Measurements from ENCODE around the gene CAB39. TPM values are rescaled to one million over a fixed set of nuclear protein-coding genes. Genes with fewer than 3 reads are reported as not detected.
A peak's percentile ranks its signal among the peaks of the same experiment; 100 is the strongest.

Gene CAB39
- polyA plus RNA-seq, 1 of the 3 experiments (the other 2 are of a cell fraction), result 15.7 TPM

GRCh38 chr2:230762317-230762896, 49.8 kb downstream of the CAB39 start:
- H3K36me3 ChIP-seq (replicated peaks in 1 of 2; ENCODE audit: control insufficient read depth in 1 of 2, insufficient read depth in 2 of 2, low read length in 1 of 2), result peaks cover 12 to 46% of the 10 kb centered on the region in 2 experiments
- H3K9me2 ChIP-seq, result no peaks in the 10 kb centered on the region
- H3K27me3 ChIP-seq (ENCODE audit: insufficient read depth), result no peaks in the 10 kb centered on the region
- no peaks in the 10 kb centered on the region for H3F3A ChIP-seq (replicated peaks; ENCODE audit: insufficient read depth)
- no peak overlapping the region for H3K4me2 ChIP-seq
- 88% methylated on average over 4 of the region's 4 CpGs for WGBS (ENCODE audit: low lambda C conversion rate)
- ChIA-PET POLR2A (no interaction called here), CTCF (interaction anchor here (0.6 to 3.3 kb wide), 4 partner anchors 10 to 36 kb away, joined by 3 to 14 read pairs (median 4); no protein-coding TSS in a partner anchor)
- peaks cover 20% of the 10 kb centered on the region for H4K20me1 ChIP-seq (ENCODE audit: insufficient read depth)
- no peak overlapping the region for H3K27ac ChIP-seq (ENCODE audit: low read depth in 2 of 2, low read length in 1 of 2)
- no peak overlapping the region for H2AFZ ChIP-seq (ENCODE audit: low read depth)
- no peaks in the 10 kb centered on the region for H3K9me3 ChIP-seq
- H3K4me3 ChIP-seq (ENCODE audit: low read depth in 2 of 2, low read length in 1 of 2), result no peak overlapping the region
- peak; percentile 52 for TF ChIP-seq CTCF (IDR thresholded peaks at IDR 0.05)
- TF ChIP-seq RAD21 (IDR thresholded peaks at IDR 0.05; ENCODE audit: low read length), result peak; percentile 36
- TF ChIP-seq TEAD4 (IDR thresholded peaks at IDR 0.05; ENCODE audit: borderline replicate concordance, insufficient read depth), result no peak
- no peak overlapping the region for H3K9ac ChIP-seq
- H3K79me2 ChIP-seq (ENCODE audit: insufficient read depth), result peaks cover 38% of the 10 kb centered on the region; the same call in 1 of the 2 replicates
- no peaks in the 10 kb centered on the region; a peak in 1 of 4 replicates for H3K4me1 ChIP-seq (ENCODE audit: control insufficient read depth in 1 of 2, insufficient read depth in 2 of 2, low read depth in 1 of 2, low read length in 1 of 2)
- peak; percentile 50 for DNase-seq

GRCh38 chr2:230764346-230764745, 51.7 kb downstream of the CAB39 start:
- POLR2A ChIA-PET, result no interaction called here

More at GRCh38 chr2:230764346-230764745, 51.7 kb downstream of the CAB39 start:
- no peaks in the 10 kb centered on the region for H3K9me2 ChIP-seq
- no peaks in the 10 kb centered on the region for H3K9me3 ChIP-seq
- H2AFZ ChIP-seq (ENCODE audit: low read depth), result no peak overlapping the region
- TF ChIP-seq CTCF (IDR thresholded peaks at IDR 0.05), result no peak
- TF ChIP-seq ZBTB33 (IDR thresholded peaks at IDR 0.05; ENCODE audit: borderline replicate concordance, low read depth), result no peak
- no peak for TF ChIP-seq MEF2A (IDR thresholded peaks at IDR 0.05; ENCODE audit: borderline replicate concordance, low read depth)
- no peak for TF ChIP-seq CHD2 (IDR thresholded peaks at IDR 0.05; ENCODE audit: low read length, partially characterized antibody)
- no peak for TF ChIP-seq EZH2phosphoT487 (IDR thresholded peaks at IDR 0.05; ENCODE audit: borderline replicate concordance, low read depth)
- TF ChIP-seq GATA2 (CRISPR knock-in tag; IDR thresholded peaks at IDR 0.05), result no peak
- TF ChIP-seq RAD21 (IDR thresholded peaks at IDR 0.05; ENCODE audit: low read length), result no peak
- no peak for TF ChIP-seq POLR2AphosphoS5 (IDR thresholded peaks at IDR 0.05; ENCODE audit: low read depth, low read length)
- no peak for TF ChIP-seq PBX3 (IDR thresholded peaks at IDR 0.05)
- CTCF ChIA-PET, result interaction anchor here (3.3 kb wide), 1 partner anchor 34 kb away, joined by 14 read pairs; no protein-coding TSS in a partner anchor
- H3K27ac ChIP-seq (ENCODE audit: low read depth in 2 of 2, low read length in 1 of 2), result no peak overlapping the region
- no peaks in the 10 kb centered on the region for H3K27me3 ChIP-seq (ENCODE audit: insufficient read depth)
- H3K79me2 ChIP-seq (ENCODE audit: insufficient read depth), result peaks cover 23% of the 10 kb centered on the region; the same call in 1 of the 2 replicates
- H4K20me1 ChIP-seq (ENCODE audit: insufficient read depth), result peaks cover 4% of the 10 kb centered on the region
- peaks cover 3% of the 10 kb centered on the region for H3F3A ChIP-seq (replicated peaks; ENCODE audit: insufficient read depth)
- WGBS (ENCODE audit: low lambda C conversion rate), result 93% methylated on average over 1 of the region's 1 CpG
- H3K4me1 ChIP-seq (ENCODE audit: control insufficient read depth in 1 of 2, insufficient read depth in 2 of 2, low read depth in 1 of 2, low read length in 1 of 2), result no peaks in the 10 kb centered on the region
- no peak overlapping the region for H3K4me2 ChIP-seq
- no peak for DNase-seq
- peaks cover 12 to 59% of the 10 kb centered on the region in 2 experiments for H3K36me3 ChIP-seq (replicated peaks in 1 of 2; ENCODE audit: control insufficient read depth in 1 of 2, insufficient read depth in 2 of 2, low read length in 1 of 2)
- H3K9ac ChIP-seq, result no peak overlapping the region
- no peak overlapping the region for H3K4me3 ChIP-seq (ENCODE audit: low read depth in 2 of 2, low read length in 1 of 2)

Measured in SK-N-SH (cell line).